Liver (tissue), 9 donors: ENCODE results near the gene TSSK2. TPM values are rescaled to one million over a fixed set of nuclear protein-coding genes. Genes with fewer than 3 reads are reported as not detected.

Experiments
- DNase-seq: peaks from one replicate; pipeline ENCODE4 v3.0.0-alpha.2; 2017; ENCODE audit warnings: low spot score
- H3K27ac ChIP-seq, 2 donors: one replicate each; pipeline ENCODE4 v1.7.0; 2013; ENCODE audit warnings: inconsistent platforms in 2 of 2, low read length in 2 of 2, control low read depth in 1 of 2, low read depth in 1 of 2, mild to moderate bottlenecking in 1 of 2
- H3K27me3 ChIP-seq, 4 donors: one replicate each; pipeline versions ENCODE4 v1.6.1 to v1.7.0; 2013; ENCODE audit warnings: low read length in 3 of 4, inconsistent platforms in 1 of 4, mild to moderate bottlenecking in 1 of 4, moderate library complexity in 1 of 4; ENCODE audit not compliant: control insufficient read depth in 4 of 4, insufficient read depth in 4 of 4
- H3K36me3 ChIP-seq, 4 donors: one replicate each; pipeline versions ENCODE4 v1.6.1 to v1.7.0; 2013; ENCODE audit warnings: low read length in 3 of 4, mild to moderate bottlenecking in 3 of 4, low read depth in 1 of 4, moderate library complexity in 1 of 4; ENCODE audit not compliant: control insufficient read depth in 4 of 4, insufficient read depth in 3 of 4
- H3K4me1 ChIP-seq, 4 donors: one replicate each; pipeline versions ENCODE4 v1.6.1 to v1.7.0; 2013; ENCODE audit warnings: low read length in 3 of 4, mild to moderate bottlenecking in 3 of 4, moderate library complexity in 1 of 4; ENCODE audit not compliant: control insufficient read depth in 4 of 4, insufficient read depth in 4 of 4
- H3K4me3 ChIP-seq, 3 donors: one replicate each; pipeline versions ENCODE4 v1.6.1 to v1.7.0; 2013; ENCODE audit warnings: low read length in 3 of 3, control low read depth in 1 of 3, low read depth in 1 of 3, mild to moderate bottlenecking in 1 of 3
- H3K9ac ChIP-seq, 2 donors: one replicate each; pipeline ENCODE4 v1.7.0; 2013; ENCODE audit warnings: low read length in 2 of 2, mild to moderate bottlenecking in 2 of 2, moderate library complexity in 2 of 2, control low read depth in 1 of 2, low read depth in 1 of 2
- H3K9me3 ChIP-seq, 4 donors: one replicate each; pipeline versions ENCODE4 v1.6.1 to v1.7.0; 2013; ENCODE audit warnings: low read length in 3 of 4; ENCODE audit not compliant: control insufficient read depth in 4 of 4
- EGR1 ChIP-seq, 2 donors: IDR thresholded peaks; 2 replicates each; pipeline ENCODE4 v1.6.1; 2016 to 2018; ENCODE audit warnings: antibody characterized with exemption in 2 of 2, low read depth in 2 of 2
- FOXA1 ChIP-seq: IDR thresholded peaks from 2 replicates; pipeline ENCODE4 v1.6.1; 2016; ENCODE audit warnings: antibody characterized with exemption
- FOXA2 ChIP-seq: IDR thresholded peaks from 2 replicates; pipeline ENCODE4 v1.6.1; 2016; ENCODE audit warnings: antibody characterized with exemption
- GABPA ChIP-seq, 2 donors: IDR thresholded peaks in 1 of 2; conservative IDR thresholded peaks in 1 of 2; 2 replicates each; pipeline ENCODE4 v1.6.1; 2016; ENCODE audit warnings: antibody characterized with exemption in 2 of 2, mild to moderate bottlenecking in 1 of 2, moderate library complexity in 1 of 2
- HNF4A ChIP-seq, 2 donors: conservative IDR thresholded peaks; 2 replicates each; pipeline ENCODE4 v1.6.1; 2016; ENCODE audit warnings: antibody characterized with exemption in 2 of 2, mild to moderate bottlenecking in 2 of 2
- HNF4G ChIP-seq: IDR thresholded peaks from 2 replicates; pipeline ENCODE4 v1.6.1; 2016; ENCODE audit warnings: antibody characterized with exemption
- JUND ChIP-seq, 2 donors: IDR thresholded peaks; 2 replicates each; pipeline ENCODE4 v1.6.1; 2016; ENCODE audit warnings: antibody characterized with exemption in 2 of 2
- NR2F2 ChIP-seq: IDR thresholded peaks from 2 replicates; pipeline ENCODE4 v1.6.1; 2016; ENCODE audit warnings: antibody characterized with exemption
- RAD21 ChIP-seq, 2 donors: IDR thresholded peaks; 2 replicates each; pipeline ENCODE4 v1.6.1; 2016; ENCODE audit warnings: antibody characterized with exemption in 2 of 2, mild to moderate bottlenecking in 2 of 2
- RXRA ChIP-seq, 2 donors: IDR thresholded peaks; 2 replicates each; pipeline ENCODE4 v1.6.1; 2017 to 2018; ENCODE audit warnings: antibody characterized with exemption in 2 of 2, mild to moderate bottlenecking in 1 of 2
- SP1 ChIP-seq: IDR thresholded peaks from 2 replicates; pipeline ENCODE4 v1.6.1; 2018; ENCODE audit warnings: antibody characterized with exemption, mild to moderate bottlenecking
- TAF1 ChIP-seq: conservative IDR thresholded peaks from 2 replicates; pipeline ENCODE4 v1.6.1; 2016; ENCODE audit warnings: antibody characterized with exemption, mild to moderate bottlenecking
- YY1 ChIP-seq: IDR thresholded peaks from 2 replicates; pipeline ENCODE4 v1.6.1; 2016; ENCODE audit warnings: antibody characterized with exemption, mild to moderate bottlenecking
- ZBTB33 ChIP-seq: IDR thresholded peaks from 2 replicates; pipeline ENCODE4 v1.6.1; 2016; ENCODE audit warnings: antibody characterized with exemption
- WGBS: extraction: QIAGEN DNeasy Blood & Tissue Kit; methylation state at CpG from one replicate; pipeline ENCODE4 v1.1.7; 2013; 5-methylcytosine and 5-hydroxymethylcytosine counted together
- polyA plus RNA-seq, 2 donors: library from polyadenylated mRNA; stranded (reverse) in 1 of 2; unstranded in 1 of 2; fragments of 200-250 nt in 1 of 2; fragments of >200 nt in 1 of 2; fragmentation: Nextera tagmentation in 1 of 2; extraction: Ambion mirVana in 1 of 2; gene quantifications; one replicate each; pipeline versions ENCODE4 v1.2.1 to v1.2.3, GENCODE V29; 2013 to 2015
- total RNA-seq, 2 donors: library from RNA; depleted of rRNA; stranded (reverse); fragments of >200 nt; gene quantifications; one replicate each; pipeline ENCODE4 v1.2.3, GENCODE V29; 2014
- TF ChIP-seq, protein P1 (sequence below): IDR thresholded peaks from 2 replicates; pipeline ENCODE4 v1.6.1; 2016; ENCODE audit warnings: antibody characterized with exemption, mild to moderate bottlenecking
- TF ChIP-seq, protein P2 (sequence below): fragments of 150-350 bp; IDR thresholded peaks from 2 replicates; pipeline ENCODE4 v1.5.1; 2017; ENCODE audit warnings: improper control_type of control experiment, low read depth, low read length; ENCODE audit not compliant: missing input control
- TF ChIP-seq, protein P3 (sequence below): IDR thresholded peaks from 2 replicates; pipeline ENCODE4 v1.6.1; 2016; ENCODE audit warnings: antibody characterized with exemption
- TF ChIP-seq, protein P4 (sequence below): IDR thresholded peaks from 2 replicates; pipeline ENCODE4 v1.6.1; 2016; ENCODE audit warnings: antibody characterized with exemption
- donor health status: healthy.
- donor health status: healthy.
- donor health status: healthy.
- donor health status: healthy.
- donor health status: healthy.

TSSK2 gene
- total and polyA plus RNA-seq, 4 donors = 0.08 TPM; not detected in 3

- TF ChIP-seq, protein P1, sequence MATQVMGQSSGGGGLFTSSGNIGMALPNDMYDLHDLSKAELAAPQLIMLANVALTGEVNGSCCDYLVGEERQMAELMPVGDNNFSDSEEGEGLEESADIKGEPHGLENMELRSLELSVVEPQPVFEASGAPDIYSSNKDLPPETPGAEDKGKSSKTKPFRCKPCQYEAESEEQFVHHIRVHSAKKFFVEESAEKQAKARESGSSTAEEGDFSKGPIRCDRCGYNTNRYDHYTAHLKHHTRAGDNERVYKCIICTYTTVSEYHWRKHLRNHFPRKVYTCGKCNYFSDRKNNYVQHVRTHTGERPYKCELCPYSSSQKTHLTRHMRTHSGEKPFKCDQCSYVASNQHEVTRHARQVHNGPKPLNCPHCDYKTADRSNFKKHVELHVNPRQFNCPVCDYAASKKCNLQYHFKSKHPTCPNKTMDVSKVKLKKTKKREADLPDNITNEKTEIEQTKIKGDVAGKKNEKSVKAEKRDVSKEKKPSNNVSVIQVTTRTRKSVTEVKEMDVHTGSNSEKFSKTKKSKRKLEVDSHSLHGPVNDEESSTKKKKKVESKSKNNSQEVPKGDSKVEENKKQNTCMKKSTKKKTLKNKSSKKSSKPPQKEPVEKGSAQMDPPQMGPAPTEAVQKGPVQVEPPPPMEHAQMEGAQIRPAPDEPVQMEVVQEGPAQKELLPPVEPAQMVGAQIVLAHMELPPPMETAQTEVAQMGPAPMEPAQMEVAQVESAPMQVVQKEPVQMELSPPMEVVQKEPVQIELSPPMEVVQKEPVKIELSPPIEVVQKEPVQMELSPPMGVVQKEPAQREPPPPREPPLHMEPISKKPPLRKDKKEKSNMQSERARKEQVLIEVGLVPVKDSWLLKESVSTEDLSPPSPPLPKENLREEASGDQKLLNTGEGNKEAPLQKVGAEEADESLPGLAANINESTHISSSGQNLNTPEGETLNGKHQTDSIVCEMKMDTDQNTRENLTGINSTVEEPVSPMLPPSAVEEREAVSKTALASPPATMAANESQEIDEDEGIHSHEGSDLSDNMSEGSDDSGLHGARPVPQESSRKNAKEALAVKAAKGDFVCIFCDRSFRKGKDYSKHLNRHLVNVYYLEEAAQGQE = no peak
- TF ChIP-seq ZBTB33 (no peak), EGR1 (IDR thresholded peaks at IDR 0.05; ENCODE audit: low read depth in 2 of 2) (no peak), JUND (IDR thresholded peaks at IDR 0.05) (no peak), RXRA (IDR thresholded peaks at IDR 0.05) (no peak), TAF1 (no peak), NR2F2 (no peak), HNF4A (conservative IDR thresholded peaks at IDR 0.05) (no peak), GABPA (IDR thresholded peaks at IDR 0.05 in 1 of 2, conservative IDR thresholded peaks at IDR 0.05 in 1 of 2) (no peak), YY1 (no peak), HNF4G (no peak)
- TF ChIP-seq, protein P2, sequence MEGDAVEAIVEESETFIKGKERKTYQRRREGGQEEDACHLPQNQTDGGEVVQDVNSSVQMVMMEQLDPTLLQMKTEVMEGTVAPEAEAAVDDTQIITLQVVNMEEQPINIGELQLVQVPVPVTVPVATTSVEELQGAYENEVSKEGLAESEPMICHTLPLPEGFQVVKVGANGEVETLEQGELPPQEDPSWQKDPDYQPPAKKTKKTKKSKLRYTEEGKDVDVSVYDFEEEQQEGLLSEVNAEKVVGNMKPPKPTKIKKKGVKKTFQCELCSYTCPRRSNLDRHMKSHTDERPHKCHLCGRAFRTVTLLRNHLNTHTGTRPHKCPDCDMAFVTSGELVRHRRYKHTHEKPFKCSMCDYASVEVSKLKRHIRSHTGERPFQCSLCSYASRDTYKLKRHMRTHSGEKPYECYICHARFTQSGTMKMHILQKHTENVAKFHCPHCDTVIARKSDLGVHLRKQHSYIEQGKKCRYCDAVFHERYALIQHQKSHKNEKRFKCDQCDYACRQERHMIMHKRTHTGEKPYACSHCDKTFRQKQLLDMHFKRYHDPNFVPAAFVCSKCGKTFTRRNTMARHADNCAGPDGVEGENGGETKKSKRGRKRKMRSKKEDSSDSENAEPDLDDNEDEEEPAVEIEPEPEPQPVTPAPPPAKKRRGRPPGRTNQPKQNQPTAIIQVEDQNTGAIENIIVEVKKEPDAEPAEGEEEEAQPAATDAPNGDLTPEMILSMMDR = no peak
- TF ChIP-seq, protein P3, sequence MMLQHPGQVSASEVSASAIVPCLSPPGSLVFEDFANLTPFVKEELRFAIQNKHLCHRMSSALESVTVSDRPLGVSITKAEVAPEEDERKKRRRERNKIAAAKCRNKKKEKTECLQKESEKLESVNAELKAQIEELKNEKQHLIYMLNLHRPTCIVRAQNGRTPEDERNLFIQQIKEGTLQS = no peak
- peaks cover 2 to 10% (median 9%) of the 10 kb centered on the region in 4 donors for H3K4me1 ChIP-seq
- peaks cover 18 to 71% (median 35%) of the 10 kb centered on the region in 4 donors for H3K36me3 ChIP-seq
- no peaks in the 10 kb centered on the region for H3K9me3 ChIP-seq
- DNase-seq = no peak
- H3K27me3 ChIP-seq = no peaks in the 10 kb centered on the region
- H3K27ac ChIP-seq = no peak overlapping the region
- H3K4me3 ChIP-seq = no peak overlapping the region
- 97% methylated on average over 9 of the region's 9 CpGs for WGBS
- no peak overlapping the region for H3K9ac ChIP-seq
Measured at GRCh38 chr22:19139001-19139356, 7.9 kb downstream of the TSSK2 start.

DNA sequence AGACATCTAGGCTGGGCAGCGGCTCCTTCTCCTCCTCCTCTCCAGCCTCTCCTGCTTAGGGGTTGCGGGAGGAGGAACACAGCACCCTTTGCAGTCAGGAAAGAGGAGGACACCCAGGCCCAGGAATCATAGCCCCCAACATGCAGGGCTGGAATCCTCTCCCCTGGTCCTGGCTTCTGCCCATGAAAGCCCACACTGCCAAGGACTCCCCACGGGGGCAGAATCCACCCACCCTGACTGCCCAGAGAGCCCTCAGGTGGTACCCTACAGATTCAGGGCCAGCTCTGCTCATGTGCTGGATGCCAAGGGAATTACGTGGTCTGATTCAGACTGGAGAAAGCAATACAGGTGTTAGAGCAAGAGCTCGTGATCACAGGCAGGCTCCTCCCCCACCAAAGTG lies 8.9 kb downstream of the TSSK2 start:
- H3K36me3 ChIP-seq = peaks cover 13 to 61% (median 30%) of the 10 kb centered on the region in 4 donors
- no peak for DNase-seq
- H3K9me3 ChIP-seq = no peaks in the 10 kb centered on the region
- H3K4me3 ChIP-seq = no peak overlapping the region
- no peak overlapping the region for H3K9ac ChIP-seq
- H3K4me1 ChIP-seq = peaks cover 2 to 12% (median 11%) of the 10 kb centered on the region in 4 donors
- 95% methylated on average over 5 of the region's 5 CpGs for WGBS
- H3K27ac ChIP-seq = no peak overlapping the region
- H3K27me3 ChIP-seq = no peaks in the 10 kb centered on the region
- TF ChIP-seq, protein P1 = no peak
- TF ChIP-seq NR2F2 (no peak), GABPA (IDR thresholded peaks at IDR 0.05 in 1 of 2, conservative IDR thresholded peaks at IDR 0.05 in 1 of 2) (no peak), SP1 (no peak), JUND (IDR thresholded peaks at IDR 0.05) (no peak), RAD21 (IDR thresholded peaks at IDR 0.05) (no peak), FOXA2 (no peak), EGR1 (IDR thresholded peaks at IDR 0.05; ENCODE audit: low read depth in 2 of 2) (no peak), TAF1 (no peak), FOXA1 (no peak)
- TF ChIP-seq, protein P4, sequence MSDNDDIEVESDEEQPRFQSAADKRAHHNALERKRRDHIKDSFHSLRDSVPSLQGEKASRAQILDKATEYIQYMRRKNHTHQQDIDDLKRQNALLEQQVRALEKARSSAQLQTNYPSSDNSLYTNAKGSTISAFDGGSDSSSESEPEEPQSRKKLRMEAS = no peak
- TF ChIP-seq, protein P2 = no peak
